Dermis microvascular lymphatic vessel endothelial cell (primary cell): ENCODE measurements around the gene RNF130. TPM values are rescaled to one million over a fixed set of nuclear protein-coding genes. Genes with fewer than 3 reads are reported as not detected.
A peak's percentile ranks its signal among the peaks of the same experiment; 100 is the strongest.

Source experiments
- DNase-seq, 2 donors: peaks; one replicate each; pipeline versions ENCODE4 v3.0.0 to v3.0.0-alpha.2; 2010; ENCODE audit warnings: low read depth in 2 of 2
- total RNA-seq: library from RNA; depleted of rRNA; stranded (reverse); fragments of >200 nt; gene quantifications from 2 replicates; pipeline ENCODE4 v1.2.1, GENCODE V29; 2014

Gene RNF130, protein sequence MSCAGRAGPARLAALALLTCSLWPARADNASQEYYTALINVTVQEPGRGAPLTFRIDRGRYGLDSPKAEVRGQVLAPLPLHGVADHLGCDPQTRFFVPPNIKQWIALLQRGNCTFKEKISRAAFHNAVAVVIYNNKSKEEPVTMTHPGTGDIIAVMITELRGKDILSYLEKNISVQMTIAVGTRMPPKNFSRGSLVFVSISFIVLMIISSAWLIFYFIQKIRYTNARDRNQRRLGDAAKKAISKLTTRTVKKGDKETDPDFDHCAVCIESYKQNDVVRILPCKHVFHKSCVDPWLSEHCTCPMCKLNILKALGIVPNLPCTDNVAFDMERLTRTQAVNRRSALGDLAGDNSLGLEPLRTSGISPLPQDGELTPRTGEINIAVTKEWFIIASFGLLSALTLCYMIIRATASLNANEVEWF
- 22.3 and 42.0 TPM in 2 replicates for total RNA-seq

DNA sequence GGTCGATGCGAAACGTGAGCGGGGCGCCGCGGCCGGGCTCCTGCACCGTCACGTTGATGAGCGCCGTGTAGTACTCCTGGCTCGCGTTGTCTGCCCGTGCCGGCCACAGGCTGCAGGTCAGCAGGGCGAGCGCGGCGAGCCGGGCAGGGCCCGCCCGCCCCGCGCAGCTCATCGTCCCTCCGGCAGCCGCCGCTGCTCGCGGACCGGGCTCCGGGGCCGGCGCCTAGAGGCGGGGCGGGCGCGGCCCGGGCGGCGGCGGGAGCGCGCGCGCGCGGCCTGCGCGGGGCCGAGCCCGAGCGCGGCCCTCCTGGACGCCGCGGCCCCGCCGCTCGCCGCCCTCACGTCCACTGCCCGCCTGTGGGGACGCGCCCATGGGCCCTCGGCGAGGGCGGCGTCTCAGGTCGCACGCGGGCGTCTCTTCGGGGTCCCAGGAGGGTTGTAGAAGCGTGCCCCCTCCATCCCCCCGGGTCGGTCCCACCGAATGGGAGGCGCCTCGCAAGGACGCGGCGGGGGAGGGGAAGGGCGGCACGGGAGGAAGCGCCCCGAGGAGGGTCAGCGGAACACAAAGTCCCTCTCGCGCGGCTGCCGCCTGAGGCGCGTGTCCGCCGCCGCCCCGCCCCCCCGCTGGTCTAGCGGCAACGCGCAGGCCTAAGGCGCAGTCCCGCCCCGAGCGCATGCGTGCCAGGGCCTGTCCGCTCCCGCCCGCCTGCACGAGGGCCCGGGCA is at the start of gene RNF130:
Gene RNF130 (minus strand): TSS at position 229 of the 725 bp plus-strand sequence. CDS start 57 bp downstream, at position 172.
- DNase-seq: peak; percentile 82 to 92

DNA sequence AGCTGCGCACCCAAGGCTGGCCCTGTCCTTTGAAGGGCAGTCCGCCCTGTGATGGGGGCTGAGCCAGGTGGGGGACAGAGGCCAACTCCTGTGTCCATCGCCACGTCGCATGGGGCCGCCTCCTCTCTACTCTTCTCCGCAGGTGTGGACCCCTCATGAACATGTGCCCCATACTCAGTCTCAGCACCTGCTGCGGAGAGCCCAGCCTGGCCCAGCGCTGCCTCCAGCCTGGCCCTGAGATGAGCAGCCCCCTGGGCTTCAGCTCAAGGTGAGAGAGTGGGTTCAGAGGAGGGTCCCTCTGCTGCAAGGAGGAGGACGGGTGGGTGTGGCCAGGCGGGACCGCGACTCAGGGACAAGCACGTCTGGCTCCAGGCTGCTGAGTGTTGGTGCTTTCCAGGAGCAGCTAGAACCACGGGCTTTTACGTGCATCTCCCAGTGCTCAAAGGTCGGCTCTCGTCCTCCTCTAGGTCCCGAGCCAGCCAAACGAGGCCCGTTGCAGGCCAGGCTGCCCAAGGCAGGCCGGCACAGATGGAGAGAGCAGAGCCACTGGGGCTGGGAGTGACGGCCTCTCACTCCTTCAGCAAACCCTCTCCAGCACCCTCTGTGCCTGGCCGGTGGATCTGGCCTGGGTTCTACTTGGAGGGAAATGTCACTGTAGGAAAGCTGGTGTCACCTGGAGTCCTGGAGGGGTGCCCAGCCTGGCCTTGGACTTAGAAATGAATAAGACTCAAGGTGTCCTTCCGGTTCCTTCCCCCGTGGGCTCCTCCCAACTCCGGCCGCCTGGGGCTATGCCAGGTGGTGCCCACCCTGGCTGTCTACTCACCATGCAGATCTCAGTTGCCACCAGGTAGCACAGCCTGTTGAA is 48.9 kb upstream of the RNF130 start:
- no peak for DNase-seq

DNA sequence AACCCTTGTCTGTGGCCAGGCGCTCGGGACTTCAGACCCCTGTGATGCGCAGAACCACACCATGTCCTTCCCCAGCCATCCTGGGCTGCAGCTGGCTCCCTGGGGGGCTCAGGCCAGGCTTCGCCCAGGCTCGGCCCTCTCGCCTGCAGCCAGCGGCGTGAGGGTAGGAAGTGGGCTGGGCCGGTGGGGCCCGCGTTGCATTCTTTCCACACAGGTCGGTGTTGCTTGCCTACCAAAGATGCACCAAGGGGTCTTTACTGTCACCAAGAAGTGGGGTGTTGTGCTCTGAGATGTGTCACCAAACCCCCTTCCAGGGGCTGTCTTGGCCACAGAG is 48.3 kb upstream of the RNF130 start:
- DNase-seq: no peak

DNA sequence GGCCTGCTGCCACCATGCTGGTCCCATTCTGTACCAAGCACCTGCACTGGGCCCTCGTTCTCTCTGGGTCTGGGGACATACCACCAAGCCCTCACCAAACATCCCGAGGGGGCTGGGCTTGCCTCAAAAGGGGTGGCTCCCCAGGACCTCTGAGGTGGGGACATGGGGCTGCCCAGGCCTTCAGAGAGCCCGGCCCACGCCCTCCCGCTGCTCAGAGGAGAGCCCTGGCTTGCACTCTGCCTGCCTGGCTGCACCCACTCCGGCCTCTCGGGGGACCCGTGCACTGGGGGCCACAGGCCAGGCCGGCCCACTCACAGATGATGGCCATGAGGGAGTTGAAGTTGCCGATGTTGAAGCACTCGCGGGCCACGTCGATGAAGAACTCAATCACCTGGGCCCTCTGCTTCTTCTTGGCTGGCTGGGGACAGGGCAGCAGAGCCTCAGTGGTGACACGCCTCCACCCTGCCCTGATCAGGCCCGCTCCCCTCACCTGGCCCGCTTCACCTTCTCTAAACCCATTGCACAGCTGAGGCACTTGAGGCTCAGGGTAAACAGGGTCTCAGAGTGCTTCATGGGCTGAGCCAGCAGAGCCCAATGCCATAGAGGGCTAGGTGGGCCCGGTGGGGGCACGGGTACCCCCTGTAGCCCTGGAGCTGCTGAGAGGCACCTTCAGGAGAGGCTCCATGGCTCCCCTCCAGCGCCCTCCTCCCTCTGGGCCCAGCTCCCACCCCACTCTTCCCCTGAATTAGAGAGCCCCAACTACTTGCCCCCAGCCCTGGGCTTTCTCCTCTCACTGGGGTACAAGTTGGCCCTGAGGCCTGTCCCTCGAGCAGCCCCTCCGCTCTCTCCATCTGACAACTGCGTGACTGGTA is 47.7 kb upstream of the RNF130 start:
- DNase-seq: no peak

DNA sequence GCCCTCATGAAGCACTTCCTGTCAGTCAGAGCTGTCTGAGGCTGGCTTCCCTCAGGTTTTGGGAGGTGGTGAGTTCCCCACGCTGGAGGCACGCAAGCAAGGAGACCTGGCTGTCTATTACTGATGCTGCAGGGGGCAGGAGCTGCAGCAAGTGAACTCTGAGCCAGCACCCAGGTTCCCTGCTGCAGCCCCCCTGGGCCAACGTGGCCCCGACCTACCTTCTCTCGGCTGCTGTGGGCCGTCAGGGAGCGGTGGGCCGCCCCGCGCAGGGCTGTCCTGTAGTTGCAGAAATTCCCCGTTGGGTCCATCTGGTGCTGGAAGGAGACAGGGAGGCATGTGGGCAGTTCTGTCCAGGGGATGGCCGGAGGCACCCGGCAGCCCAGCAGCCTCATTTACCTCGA is 46.8 kb upstream of the RNF130 start:
- DNase-seq: no peak

DNA sequence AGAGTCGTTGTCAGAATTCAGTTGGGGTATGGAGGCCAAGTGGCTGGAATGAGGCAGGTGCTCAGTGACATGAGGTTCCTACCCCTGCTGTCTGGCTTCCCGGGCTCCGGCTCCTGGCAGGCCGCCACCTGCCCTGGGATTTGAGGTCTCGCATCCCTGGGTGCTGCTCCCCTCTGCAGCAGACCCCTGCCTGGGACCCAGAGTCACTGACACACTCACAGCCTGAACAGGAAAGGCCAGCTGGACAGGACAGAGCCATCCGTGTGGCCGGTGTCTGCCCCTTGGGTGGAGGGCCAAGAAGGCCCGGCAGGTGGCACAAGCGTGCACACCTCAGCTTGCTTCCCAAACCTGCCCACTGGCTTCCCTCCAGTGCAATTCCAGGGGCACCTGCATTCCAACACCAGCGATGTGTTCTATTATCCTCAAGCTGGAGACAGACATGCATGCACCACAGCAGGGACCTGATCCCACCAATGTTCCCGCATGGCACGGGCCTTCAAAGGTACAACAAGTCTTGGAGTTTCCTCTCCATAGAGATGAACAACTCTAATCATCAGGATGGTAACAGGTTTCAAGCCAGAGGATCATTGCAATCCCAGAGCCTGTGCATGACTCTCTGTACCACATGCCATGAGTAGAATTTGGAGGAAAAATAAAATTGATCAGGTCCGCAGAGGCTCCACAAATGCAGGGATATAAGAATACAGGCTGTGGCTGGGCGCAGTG is 45.6 kb upstream of the RNF130 start:
- DNase-seq: no peak

DNA sequence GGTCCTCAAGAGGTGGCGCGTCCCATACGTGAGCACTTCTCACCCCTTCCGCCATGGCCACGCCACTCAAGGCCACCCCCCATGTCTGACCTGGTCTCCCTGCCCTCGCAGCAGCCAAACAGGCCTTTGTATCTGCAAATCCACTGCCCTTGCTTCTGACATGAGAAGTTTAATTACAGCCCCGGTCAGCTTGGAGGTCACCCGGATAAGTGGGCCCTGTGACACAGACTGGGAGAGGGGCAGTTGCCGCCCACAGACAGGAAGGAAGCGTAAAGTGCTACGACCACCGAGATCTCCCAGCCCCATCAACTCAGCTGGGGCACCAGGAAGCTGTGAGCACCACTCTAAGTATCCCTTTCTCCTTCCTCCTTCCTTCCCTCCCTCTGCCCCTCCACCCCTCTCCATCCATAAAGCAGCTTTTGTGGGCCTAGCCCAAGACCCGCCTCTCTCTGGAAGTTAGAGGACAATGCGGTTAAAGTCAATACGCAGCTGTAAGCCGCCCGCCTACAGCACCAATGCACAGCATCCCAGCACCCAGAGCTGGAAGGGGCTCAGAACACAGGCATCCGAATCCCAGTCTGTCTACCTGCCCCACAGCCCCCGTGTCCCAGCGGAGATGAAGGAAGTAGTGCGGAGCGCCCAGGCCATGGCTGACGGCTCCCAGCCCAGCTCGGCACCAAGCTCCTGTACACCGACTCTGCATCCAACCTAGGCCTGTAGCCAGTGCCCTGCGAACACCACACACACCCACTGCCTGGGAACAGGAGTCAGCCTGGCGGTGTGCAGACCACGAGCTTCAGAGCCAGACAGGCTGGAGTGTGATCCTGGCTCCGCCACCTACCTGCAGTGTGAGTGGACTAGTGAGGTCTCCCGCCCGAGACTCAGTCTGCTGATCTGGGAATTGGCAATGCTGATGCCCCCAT is 44.8 kb upstream of the RNF130 start:
- DNase-seq: no peak

DNA sequence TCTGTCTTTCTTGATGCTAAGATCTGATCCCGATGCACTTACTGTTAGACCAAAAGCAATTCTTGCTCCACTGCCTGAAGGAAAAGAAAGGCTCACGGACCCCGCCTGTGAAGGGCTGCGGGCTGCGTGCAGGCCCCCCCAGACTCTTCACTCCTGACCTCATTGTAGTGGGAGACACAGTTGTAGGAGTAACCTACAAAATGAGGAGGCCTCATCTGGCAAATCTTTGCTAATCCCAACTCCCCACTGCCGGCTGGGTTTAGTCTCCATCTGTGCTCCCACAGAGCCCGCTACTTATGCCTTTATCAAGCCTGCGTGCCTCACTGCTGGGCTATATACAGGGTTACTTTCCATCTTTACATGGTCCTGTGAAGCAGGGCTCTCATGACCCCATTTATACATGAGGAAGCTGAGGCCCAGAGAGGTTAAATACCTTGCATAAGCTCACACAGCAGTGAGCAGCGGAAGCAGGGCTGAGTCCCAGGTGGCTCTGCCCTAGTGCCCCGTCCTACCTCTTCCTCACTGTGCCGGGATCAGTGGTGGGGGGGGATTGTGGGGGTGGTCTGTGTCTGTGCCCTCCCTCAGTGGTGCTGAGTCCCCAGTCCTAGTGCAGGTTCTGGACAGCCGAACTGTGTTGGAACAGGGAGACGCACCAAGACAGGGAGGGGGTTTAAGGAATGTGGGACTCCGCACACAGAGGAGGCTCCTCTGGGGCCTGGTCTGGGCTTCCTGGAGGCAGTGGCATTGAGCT is 43.9 kb upstream of the RNF130 start:
- no peak for DNase-seq

DNA sequence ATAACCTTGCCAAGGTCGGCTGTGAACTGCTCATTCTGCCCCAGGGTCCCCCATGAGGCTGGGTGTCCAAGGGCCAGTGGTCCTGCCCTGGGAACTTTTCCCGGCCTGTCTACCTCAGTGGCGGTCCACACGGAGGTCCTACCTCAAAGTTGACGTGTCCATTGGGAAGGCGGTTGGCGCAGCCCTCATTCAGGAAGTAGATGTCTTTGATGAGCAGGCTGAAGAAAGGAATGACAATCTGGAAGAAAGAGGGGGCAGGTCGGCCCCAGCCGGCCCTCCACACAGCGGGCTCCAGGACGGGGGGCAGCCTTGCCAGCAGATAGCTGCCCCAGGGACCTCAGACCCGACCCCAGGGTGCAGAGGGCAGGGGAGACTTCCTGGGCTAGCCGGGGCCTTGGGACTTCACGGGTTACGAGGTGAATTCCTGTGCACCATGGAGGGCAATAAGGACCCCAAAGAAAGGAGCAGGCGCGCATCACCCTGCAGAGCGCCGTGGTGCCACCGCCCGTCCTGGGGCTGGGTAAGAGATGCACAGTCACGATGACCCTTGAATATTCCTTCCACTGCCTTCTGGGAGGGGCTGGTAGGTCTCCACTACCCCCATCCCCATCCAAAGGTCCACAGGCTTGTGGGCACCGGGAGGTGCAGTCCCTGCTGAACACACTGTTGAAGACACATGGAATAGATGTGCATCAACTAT is 42.9 kb upstream of the RNF130 start:
- DNase-seq: no peak

DNA sequence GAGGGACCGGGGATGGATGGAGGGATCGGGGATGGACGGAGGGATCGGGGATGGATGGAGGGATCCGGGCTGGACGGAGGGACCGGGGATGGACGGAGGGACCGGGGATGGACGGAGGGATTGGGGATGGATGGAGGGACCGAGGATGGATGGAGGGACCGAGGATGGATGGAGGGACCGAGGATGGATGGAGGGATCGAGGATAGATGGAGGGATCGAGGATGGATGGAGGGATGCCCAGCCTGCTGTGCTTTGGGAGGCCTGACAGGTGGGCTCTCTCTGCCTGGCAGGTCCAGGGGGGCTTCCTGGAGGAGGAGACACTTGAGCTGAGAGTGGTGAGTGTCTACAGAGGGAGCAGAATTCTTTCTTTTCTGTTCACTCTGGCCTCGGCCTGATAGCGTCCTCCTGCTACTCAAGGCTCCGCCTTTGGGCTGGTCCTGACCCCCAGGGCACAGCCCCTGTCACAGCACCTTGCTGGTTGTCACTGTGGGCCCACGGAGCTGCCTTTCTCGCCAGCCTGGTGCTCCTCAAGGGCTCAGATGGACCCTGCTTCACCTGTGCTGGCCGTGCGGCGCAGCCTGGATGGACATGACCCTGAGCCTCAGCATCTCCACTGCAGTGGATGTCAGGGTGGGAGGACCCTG is 42.2 kb upstream of the RNF130 start:
- DNase-seq: no peak

DNA sequence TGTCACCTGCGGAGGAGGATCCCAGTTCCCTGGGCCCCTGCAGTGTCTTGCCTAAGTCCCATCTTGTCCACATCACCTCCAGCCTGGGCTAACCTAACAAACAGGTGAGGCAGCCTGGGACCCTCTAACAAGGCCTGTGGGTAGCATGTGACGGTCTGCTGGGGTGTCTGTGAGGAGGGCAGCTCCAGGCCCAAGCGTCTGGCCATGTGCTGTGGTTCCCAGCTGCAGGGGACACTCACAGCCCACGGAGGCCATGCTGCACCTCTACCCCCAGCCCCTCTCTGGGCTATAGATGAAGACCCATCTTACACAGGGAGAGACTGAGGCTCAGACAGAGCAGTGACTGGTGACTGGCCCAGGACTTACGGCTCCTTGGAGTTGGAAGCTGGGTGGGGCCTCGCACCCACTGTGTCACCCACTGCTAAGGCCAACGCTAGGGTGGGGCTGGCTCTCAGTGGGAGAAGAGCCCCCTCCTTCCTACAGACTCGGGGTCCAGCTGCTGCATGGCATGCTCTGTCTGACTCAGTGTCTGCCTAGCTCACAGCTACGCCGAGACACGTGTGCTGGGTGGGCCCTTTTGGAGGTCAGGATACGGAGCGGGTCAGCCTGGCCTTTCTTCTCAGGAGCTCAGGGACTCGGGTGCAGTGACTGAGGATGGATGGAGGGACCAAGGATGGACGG is 40.8 kb upstream of the RNF130 start:
- no peak for DNase-seq

DNA sequence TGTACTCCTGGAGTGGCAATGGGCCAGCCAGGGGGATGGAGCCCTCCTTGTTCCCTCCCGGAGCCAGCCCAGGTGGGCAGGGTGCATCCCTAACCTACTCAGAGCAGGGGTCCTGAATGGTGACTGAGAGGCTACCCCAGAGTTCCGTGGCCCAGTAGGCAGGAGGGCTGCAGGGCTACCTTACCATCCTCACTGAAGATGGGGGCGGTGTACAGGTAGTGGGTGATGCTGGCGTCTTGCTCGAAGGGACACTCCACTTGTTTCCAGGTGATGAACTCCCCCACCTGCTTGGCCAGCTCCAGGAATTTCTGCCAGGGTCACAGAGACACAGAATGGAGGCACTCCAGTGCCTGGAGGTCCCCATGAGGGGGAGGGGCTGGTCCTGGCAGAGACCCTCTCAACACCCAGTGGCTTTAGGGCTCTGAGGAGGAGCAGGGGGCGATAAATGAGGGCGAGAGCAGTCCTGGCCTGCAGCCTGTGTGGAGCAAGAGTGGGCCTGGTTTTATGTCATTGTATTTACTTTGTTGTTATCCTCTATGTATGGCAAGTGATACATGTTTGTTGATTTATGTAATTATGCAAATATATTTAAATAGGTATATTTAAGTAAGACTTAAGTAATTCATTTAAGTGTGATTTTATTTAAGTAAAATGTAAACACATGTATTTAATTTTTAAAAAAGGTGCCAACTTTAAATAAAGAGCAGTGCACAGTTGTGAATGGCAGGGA is 39.9 kb upstream of the RNF130 start:
- no peak for DNase-seq

DNA sequence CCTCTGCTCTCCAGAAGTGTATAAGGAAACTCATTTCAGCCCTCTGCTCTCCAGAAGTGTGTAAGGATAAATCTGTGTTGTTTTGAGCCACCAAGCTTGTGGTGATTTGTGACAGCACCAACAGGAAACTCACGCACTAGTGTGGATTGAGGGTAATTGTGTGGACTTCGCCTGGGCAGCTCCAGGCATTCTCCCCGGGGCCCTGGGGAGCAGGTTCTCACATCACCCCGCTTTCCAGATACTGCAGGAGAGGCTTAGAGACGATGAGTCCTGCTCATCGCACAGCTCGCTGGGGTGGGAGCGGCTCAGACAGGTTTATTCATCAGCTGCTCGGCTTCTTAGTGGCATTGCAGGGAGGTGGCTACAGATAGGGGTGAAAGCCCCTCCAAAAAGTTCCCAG is 38.4 kb upstream of the RNF130 start:
- no peak for DNase-seq

DNA sequence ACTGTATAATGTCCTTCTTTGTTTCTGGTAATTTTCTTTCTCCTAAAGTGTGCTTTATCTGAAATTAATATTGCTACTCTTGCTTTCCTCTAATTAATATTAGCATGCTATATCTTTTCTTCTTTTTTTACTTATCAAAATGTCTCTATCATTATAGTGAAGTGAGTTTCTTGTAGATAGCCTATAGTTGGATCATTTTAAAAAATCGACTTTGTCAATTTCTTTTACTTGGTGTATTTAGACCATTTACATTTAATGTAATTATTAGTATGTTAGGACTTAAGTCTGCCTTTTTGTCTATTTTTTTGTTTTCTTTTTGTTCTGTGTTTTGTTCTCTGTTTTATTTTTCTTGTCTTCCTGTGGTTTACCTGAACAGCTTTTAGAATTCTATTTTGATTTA is 35.4 kb upstream of the RNF130 start:
- DNase-seq: no peak

DNA sequence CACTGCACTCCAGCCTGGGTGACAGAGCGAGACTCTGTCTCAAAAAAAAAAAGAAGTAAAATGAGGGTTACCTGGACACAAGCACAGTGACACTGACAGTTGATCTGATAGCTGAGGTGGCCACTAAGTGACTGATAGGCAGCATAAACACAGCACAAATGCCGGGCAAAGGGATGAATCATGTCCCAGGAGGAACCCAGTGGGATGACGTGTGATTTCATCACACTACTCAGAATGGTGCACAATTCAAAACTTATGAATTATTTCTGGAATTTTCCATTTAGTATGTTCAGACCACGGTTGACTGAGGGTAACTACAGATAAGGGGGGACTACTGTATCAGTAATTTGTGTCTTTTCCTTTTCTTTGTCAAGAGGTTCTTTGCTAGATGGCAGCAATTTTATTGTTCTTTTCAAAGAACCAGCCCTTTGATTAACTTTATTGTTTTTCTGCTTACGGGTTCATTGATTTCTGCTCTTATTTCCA is 34.3 kb upstream of the RNF130 start:
- no peak for DNase-seq

DNA sequence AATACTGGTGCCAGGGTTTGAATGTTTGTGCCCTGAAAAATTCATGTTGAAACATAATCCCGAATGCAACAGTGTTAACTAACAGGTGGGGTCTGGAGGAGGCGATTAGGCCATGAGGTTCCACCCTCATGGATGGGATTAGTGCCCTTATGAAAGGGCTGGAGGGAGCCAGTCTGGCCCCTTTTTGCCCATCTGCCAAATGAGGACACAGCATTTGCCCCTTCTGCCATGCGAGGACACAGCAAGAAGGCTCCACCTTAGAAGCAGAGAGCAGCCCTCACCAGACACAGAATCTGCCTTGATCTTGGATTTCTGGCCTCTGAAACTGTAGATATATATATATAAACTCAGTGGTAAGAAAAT is 32.6 kb upstream of the RNF130 start:
- no peak for DNase-seq
